Measurements from ENCODE around the gene TLCD4.
"Not testable (repeated sequence)": the region's sequence is repeated elsewhere in the genome, so short reads cannot be mapped to it uniquely, and the experiment has no call there.

The TLCD4 gene

GRCh38 chr1:95145493-95145892 lies 28.3 kb downstream of the TLCD4 start:
- DNase-seq (ENCODE audit: extremely low read depth in 1 of 2, low read depth in 1 of 2): no peak

GRCh38 chr1:95146637-95147036 lies 29.5 kb downstream of the TLCD4 start:
- DNase-seq (ENCODE audit: extremely low read depth in 1 of 2, low read depth in 1 of 2): no peak

GRCh38 chr1:95154096-95154495 lies 36.9 kb downstream of the TLCD4 start:
- no peak for DNase-seq (ENCODE audit: extremely low read depth in 1 of 2, low read depth in 1 of 2)

GRCh38 chr1:95165569-95165968 lies 48.4 kb downstream of the TLCD4 start:
- DNase-seq (ENCODE audit: extremely low read depth in 1 of 2, low read depth in 1 of 2): not testable (repeated sequence)

Data from activated CD8-positive, alpha-beta memory T cell treated with anti-CD3 and anti-CD28 coated beads for 1 hour (primary cell).